DMS53 treated with DMSO at 0.1 percent for 48 hours (cell line): ENCODE measurements around the gene RIMS4.

Experiments used
- DNase-seq: peaks from one replicate; lab custom pipeline; 2025; ENCODE audit not compliant: unreplicated experiment; lab: John Stamatoyannopoulos, UW

Gene RIMS4

GRCh38 chr20:44703956-44704488, 106.3 kb downstream of the RIMS4 start:
- DNase-seq = no peak

DNA sequence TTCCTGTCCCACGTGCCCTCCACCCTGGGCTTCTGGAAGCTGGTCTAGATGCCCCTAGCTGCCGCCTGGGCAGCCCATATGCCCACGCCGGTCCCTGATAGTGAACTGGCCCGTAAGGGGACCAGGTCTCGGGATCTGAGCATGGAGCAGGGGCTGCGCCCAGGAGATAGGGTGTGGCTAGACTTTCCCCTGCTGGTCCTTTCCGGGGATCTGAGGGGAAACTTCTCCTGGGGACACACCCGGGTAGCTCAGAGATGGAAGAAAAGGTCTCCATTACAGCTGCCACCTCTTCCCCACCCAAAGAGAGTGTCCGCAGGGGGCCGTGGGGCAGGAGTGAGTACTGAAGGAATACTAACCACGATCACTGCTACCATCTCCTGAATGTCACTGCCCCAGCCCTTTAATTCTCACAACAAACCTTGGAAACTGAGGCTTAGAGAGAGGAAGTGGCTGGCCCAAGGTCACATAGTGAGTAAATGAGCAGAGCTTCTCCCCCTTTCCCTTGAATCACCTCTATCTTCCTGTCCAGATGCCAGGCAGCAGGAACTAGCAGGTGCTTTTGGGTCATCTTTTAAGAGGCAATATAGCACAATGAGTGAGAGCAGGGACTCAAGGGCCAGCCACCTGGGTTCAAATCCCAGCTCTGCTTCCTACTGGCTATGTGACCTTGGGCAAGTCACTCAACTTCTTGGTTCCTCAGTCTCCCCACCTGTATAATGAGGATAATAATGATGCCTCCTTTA, 107.0 kb downstream of the RIMS4 start:
- no peak for DNase-seq

DNA sequence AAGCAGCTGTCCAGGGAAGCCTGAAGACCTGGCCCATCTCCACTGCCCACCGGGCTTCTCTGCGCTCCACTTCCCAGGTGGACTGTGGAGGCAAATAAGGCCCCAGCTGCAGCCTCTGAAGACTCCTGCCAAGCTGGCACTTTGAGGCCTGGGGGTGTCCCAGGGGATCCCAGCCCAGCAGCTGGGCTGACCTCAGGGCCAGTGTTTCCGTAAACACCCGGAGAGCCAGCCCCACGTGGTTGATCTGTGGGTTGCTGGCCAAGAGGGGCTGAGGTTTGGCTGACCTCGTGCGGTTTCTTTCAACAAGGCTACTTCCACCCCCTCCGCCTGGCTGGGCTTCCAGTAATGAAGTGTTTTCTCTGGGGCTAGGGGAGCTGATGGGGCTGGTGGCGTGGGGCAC, 107.6 kb downstream of the RIMS4 start:
- no peak for DNase-seq

DNA sequence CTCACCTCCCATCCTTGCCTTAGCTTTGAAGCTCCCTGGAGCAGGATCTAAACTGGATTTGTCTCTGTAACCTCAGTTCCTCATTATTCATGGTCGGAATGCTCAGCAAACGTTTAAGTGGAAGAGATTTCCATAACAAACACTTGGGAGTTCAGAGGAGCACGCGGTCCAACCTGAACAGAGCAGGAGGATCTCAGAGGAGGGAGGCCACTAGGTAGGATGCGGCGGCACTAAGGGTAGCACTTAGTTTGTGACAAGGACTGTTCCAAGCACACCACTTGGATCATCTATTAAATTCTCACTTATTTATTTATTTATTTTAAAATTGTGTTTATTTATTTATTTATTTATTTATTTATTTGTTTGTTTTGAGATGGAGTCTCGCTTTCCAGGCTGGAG, 108.5 kb downstream of the RIMS4 start:
- DNase-seq = no peak
